SK-N-SH (cell line): Measurements from ENCODE around the gene SPRY4.

Experiments
- CTCF ChIP-seq: fragments of 200-600 bp; sonication (generic); IDR thresholded peaks from 2 replicates; pipeline ENCODE4 v1.6.1; 2017; ENCODE audit warnings: antibody characterized with exemption, mild to moderate bottlenecking, moderate library complexity
- ELF1 ChIP-seq: IDR thresholded peaks from 2 replicates; pipeline ENCODE4 v1.4.0; 2012
- EP300 ChIP-seq, 2 experiments: IDR thresholded peaks; 2 replicates each; pipeline versions ENCODE4 v1.4.0 to v1.6.1; 2012; ENCODE audit warnings: borderline replicate concordance in 1 of 2, low read depth in 1 of 2, low read length in 1 of 2
- MAX ChIP-seq: IDR thresholded peaks from 2 replicates; pipeline ENCODE4 v1.4.0; 2012; ENCODE audit warnings: low read depth
- NRF1 ChIP-seq: IDR thresholded peaks from 2 replicates; pipeline ENCODE4 v1.6.1; 2012; ENCODE audit warnings: low read depth, mild to moderate bottlenecking, low read length
- REST ChIP-seq: IDR thresholded peaks from 2 replicates; pipeline ENCODE4 v1.6.1; 2012; ENCODE audit warnings: mild to moderate bottlenecking, low read depth, low read length, moderate library complexity
- RFX5 ChIP-seq: IDR thresholded peaks from 2 replicates; pipeline ENCODE4 v1.6.1; 2012; ENCODE audit warnings: mild to moderate bottlenecking, improper control_type of control experiment, low read length
- USF1 ChIP-seq: IDR thresholded peaks from 2 replicates; pipeline ENCODE4 v1.4.0; 2012; ENCODE audit warnings: low read depth, borderline replicate concordance

- no peak for TF ChIP-seq MAX
- TF ChIP-seq ELF1, result no peak
- TF ChIP-seq RFX5, result no peak
- no peak for TF ChIP-seq CTCF
- no peak for TF ChIP-seq NRF1
- no peak for TF ChIP-seq EP300 (IDR thresholded peaks at IDR 0.05; ENCODE audit: borderline replicate concordance in 1 of 2, low read depth in 1 of 2, low read length in 1 of 2)
- no peak for TF ChIP-seq REST
- TF ChIP-seq USF1, result no peak
Measured at GRCh38 chr5:142350021-142350420, 25.2 kb upstream of the SPRY4 start.
